ENCODE results near the gene PLPPR1.
"Not testable (repeated sequence)": the region's sequence is repeated elsewhere in the genome, so short reads cannot be mapped to it uniquely, and the experiment has no call there.

Gene PLPPR1

GRCh38 chr9:101028346-101029314 is at the start of gene PLPPR1:
TSS of gene PLPPR1 (plus strand) at chr9:101028727.
- no peak for DNase-seq

- DNase-seq, result no peak
Measured at GRCh38 chr9:100989731-100990130, 38.8 kb upstream of the PLPPR1 start.

GRCh38 chr9:100990605-100991381 is 37.7 kb upstream of the PLPPR1 start:
- DNase-seq, result no peak

GRCh38 chr9:100992632-100993031 is 35.9 kb upstream of the PLPPR1 start:
- DNase-seq, result no peak

GRCh38 chr9:100999906-101000544 is 28.5 kb upstream of the PLPPR1 start:
- DNase-seq, result no peak

- no peak for DNase-seq
Measured at GRCh38 chr9:101005246-101005645, 23.3 kb upstream of the PLPPR1 start.

GRCh38 chr9:101014566-101014965 is 14.0 kb upstream of the PLPPR1 start:
- no peak for DNase-seq

GRCh38 chr9:101018467-101018866 is 10.1 kb upstream of the PLPPR1 start:
- DNase-seq, result no peak

- no peak for DNase-seq
Measured at GRCh38 chr9:101022704-101023103, 5.8 kb upstream of the PLPPR1 start.

GRCh38 chr9:101025940-101026339 is 2.6 kb upstream of the PLPPR1 start:
- DNase-seq, result no peak

- no peak for DNase-seq
Measured at GRCh38 chr9:101026824-101027223, 1.7 kb upstream of the PLPPR1 start.

GRCh38 chr9:101027236-101027635 is 1.3 kb upstream of the PLPPR1 start:
- DNase-seq, result no peak

- no peak for DNase-seq
Measured at GRCh38 chr9:101027733-101028345, 688 bp upstream of the PLPPR1 start.

- no peak for DNase-seq
Measured at GRCh38 chr9:101029315-101030085, 973 bp downstream of the PLPPR1 start.

GRCh38 chr9:101030086-101030391 is 1.5 kb downstream of the PLPPR1 start:
- no peak for DNase-seq

GRCh38 chr9:101032426-101032825 is 3.9 kb downstream of the PLPPR1 start:
- no peak for DNase-seq

- no peak for DNase-seq
Measured at GRCh38 chr9:101034222-101034621, 5.7 kb downstream of the PLPPR1 start.

- no peak for DNase-seq
Measured at GRCh38 chr9:101035098-101035497, 6.6 kb downstream of the PLPPR1 start.

- no peak for DNase-seq
Measured at GRCh38 chr9:101037430-101037829, 8.9 kb downstream of the PLPPR1 start.

GRCh38 chr9:101038488-101038887 is 10.0 kb downstream of the PLPPR1 start:
- no peak for DNase-seq

- DNase-seq, result not testable (repeated sequence)
Measured at GRCh38 chr9:101039581-101039980, 11.1 kb downstream of the PLPPR1 start.

GRCh38 chr9:101047848-101048397 is 19.4 kb downstream of the PLPPR1 start:
- no peak for DNase-seq
